Colonic mucosa (tissue), 4 donors: ENCODE data around the gene EVX2. TPM values are rescaled to one million over a fixed set of nuclear protein-coding genes. Genes with fewer than 3 reads are reported as not detected.

Experiments
- DNase-seq: peaks from one replicate; pipeline ENCODE4 v3.0.0-alpha.2; 2020
- H3K27ac ChIP-seq: fragments of 200-600 bp; one replicate; pipeline ENCODE4 v1.8.0; 2021
- H3K27me3 ChIP-seq: fragments of 200-600 bp; one replicate; pipeline ENCODE4 v1.8.0; 2021
- H3K36me3 ChIP-seq: fragments of 200-600 bp; one replicate; pipeline ENCODE4 v1.8.0; 2021
- H3K4me1 ChIP-seq: fragments of 200-600 bp; one replicate; pipeline ENCODE4 v1.8.0; 2021; ENCODE audit warnings: mild to moderate bottlenecking
- H3K4me3 ChIP-seq: fragments of 200-600 bp; one replicate; pipeline ENCODE4 v1.8.0; 2021
- H3K9ac ChIP-seq, 2 donors: one replicate each; pipeline ENCODE4 v1.7.0; 2013; ENCODE audit warnings: control low read depth in 2 of 2, low read depth in 2 of 2, low read length in 2 of 2
- H3K9me3 ChIP-seq: fragments of 200-600 bp; one replicate; pipeline ENCODE4 v1.8.0; 2021
- CTCF ChIP-seq: fragments of 200-600 bp; IDR thresholded peaks from one replicate; pipeline ENCODE4 v1.8.0; 2022; ENCODE audit warnings: antibody characterized with exemption, mild to moderate bottlenecking
- intact Hi-C: fragments of 100-400 bp; cut with DNase I; formaldehyde crosslinking; loops from one replicate; pipeline ENCODE4 v1.14.1; 2022
- total RNA-seq, 2 donors: library from RNA; stranded (reverse); fragmentation: NEBNext Ultra II Directional in 1 of 2; extraction: Animal tissue kit (Norgen Biotek cat#: 25700) in 1 of 2; gene quantifications; one replicate each; pipeline ENCODE4 v1.2.1, GENCODE V29; 2021
- donor health status: healthy.
- donor health status: DM: no; HTN: no; CAD: no.
- donor health status: DM: no; HTN: no; CAD: no.

EVX2 gene
- total RNA-seq, 2 donors from 2014 or later, result not detected

- DNase-seq, result no peak
- intact Hi-C loops, result no loop called here
- H3K27me3 ChIP-seq, result peaks cover 99% of the 10 kb centered on the region
- no peak for TF ChIP-seq CTCF
- no peaks in the 10 kb centered on the region for H3K9me3 ChIP-seq
- peaks cover 4% of the 10 kb centered on the region for H3K4me1 ChIP-seq
- no peaks in the 10 kb centered on the region for H3K36me3 ChIP-seq
- H3K4me3 ChIP-seq, result no peak overlapping the region
- no peak overlapping the region for H3K27ac ChIP-seq
- H3K9ac ChIP-seq, result no peak overlapping the region
Measured at GRCh38 chr2:176093898-176094249, 10.1 kb upstream of the EVX2 start.

GRCh38 chr2:176093145-176093897 is 9.6 kb upstream of the EVX2 start:
- peaks cover 4% of the 10 kb centered on the region for H3K4me1 ChIP-seq
- H3K36me3 ChIP-seq, result no peaks in the 10 kb centered on the region
- H3K4me3 ChIP-seq, result peak overlapping the region; percentile 39
- no peak for DNase-seq
- intact Hi-C loops, result no loop called here
- peaks cover 99% of the 10 kb centered on the region for H3K27me3 ChIP-seq
- peak overlapping the region; percentile 24 for H3K27ac ChIP-seq
- TF ChIP-seq CTCF, result no peak
- no peaks in the 10 kb centered on the region for H3K9me3 ChIP-seq
- no peak overlapping the region for H3K9ac ChIP-seq

GRCh38 chr2:176092270-176093144 is 8.7 kb upstream of the EVX2 start, which contains the start of gene HOXD13:
HOXD13 (plus strand) TSS chr2:176092721; CDS start chr2:176092891, 170 bp downstream.
- no peaks in the 10 kb centered on the region for H3K36me3 ChIP-seq
- H3K27ac ChIP-seq, result peak within 1 kb of the TSS; percentile 24
- H3K9ac ChIP-seq, result no peak within 1 kb of the TSS
- no peaks in the 10 kb centered on the region for H3K9me3 ChIP-seq
- H3K27me3 ChIP-seq, result peaks cover 99% of the 10 kb centered on the region
- TF ChIP-seq CTCF, result no peak
- intact Hi-C loops, result no loop called here
- H3K4me1 ChIP-seq, result peaks cover 8% of the 10 kb centered on the region
- DNase-seq, result no peak
- peak within 1 kb of the TSS; percentile 39 for H3K4me3 ChIP-seq

GRCh38 chr2:176091329-176092258 is 7.8 kb upstream of the EVX2 start:
- intact Hi-C loops, result loop anchor here (2.0 kb wide), 1 partner anchor 725 kb away; no protein-coding TSS in a partner anchor
- H3K4me3 ChIP-seq, result no peak overlapping the region
- no peak for TF ChIP-seq CTCF
- no peak overlapping the region for H3K9ac ChIP-seq
- peaks cover 99% of the 10 kb centered on the region for H3K27me3 ChIP-seq
- H3K27ac ChIP-seq, result no peak overlapping the region
- DNase-seq, result no peak
- H3K36me3 ChIP-seq, result no peaks in the 10 kb centered on the region
- peaks cover 8% of the 10 kb centered on the region for H3K4me1 ChIP-seq
- no peaks in the 10 kb centered on the region for H3K9me3 ChIP-seq

GRCh38 chr2:176090862-176091261 is 7.1 kb upstream of the EVX2 start:
- Histone ChIP-seq H3K4me1 (peaks cover 8% of the 10 kb centered on the region), H3K9me3 (no peaks in the 10 kb centered on the region), H3K9ac (no peak overlapping the region), H3K36me3 (no peaks in the 10 kb centered on the region), H3K4me3 (no peak overlapping the region), H3K27ac (no peak overlapping the region), H3K27me3 (peaks cover 99% of the 10 kb centered on the region)
- intact Hi-C loops, result loop anchor here (2.0 kb wide), 1 partner anchor 724 kb away; no protein-coding TSS in a partner anchor
- TF ChIP-seq CTCF, result no peak
- DNase-seq, result no peak
